Measurements from ENCODE around the gene PRKAG1.

PRKAG1 gene

GRCh38 chr12:49041036-49041880 is 22.7 kb upstream of the PRKAG1 start:
- H3K36me3 ChIP-seq (ENCODE audit: insufficient read depth, low read length), result peaks cover 96% of the 10 kb centered on the region; the same call in 1 of the 2 replicates
- H2AFZ ChIP-seq (ENCODE audit: low read length), result no peak overlapping the region
- no peak overlapping the region for H3K4me3 ChIP-seq (ENCODE audit: low read length, poor library complexity, severe bottlenecking)
- no peaks in the 10 kb centered on the region for H3K4me1 ChIP-seq (ENCODE audit: insufficient read depth, low read length, poor library complexity, severe bottlenecking)
- TF ChIP-seq, protein P1, sequence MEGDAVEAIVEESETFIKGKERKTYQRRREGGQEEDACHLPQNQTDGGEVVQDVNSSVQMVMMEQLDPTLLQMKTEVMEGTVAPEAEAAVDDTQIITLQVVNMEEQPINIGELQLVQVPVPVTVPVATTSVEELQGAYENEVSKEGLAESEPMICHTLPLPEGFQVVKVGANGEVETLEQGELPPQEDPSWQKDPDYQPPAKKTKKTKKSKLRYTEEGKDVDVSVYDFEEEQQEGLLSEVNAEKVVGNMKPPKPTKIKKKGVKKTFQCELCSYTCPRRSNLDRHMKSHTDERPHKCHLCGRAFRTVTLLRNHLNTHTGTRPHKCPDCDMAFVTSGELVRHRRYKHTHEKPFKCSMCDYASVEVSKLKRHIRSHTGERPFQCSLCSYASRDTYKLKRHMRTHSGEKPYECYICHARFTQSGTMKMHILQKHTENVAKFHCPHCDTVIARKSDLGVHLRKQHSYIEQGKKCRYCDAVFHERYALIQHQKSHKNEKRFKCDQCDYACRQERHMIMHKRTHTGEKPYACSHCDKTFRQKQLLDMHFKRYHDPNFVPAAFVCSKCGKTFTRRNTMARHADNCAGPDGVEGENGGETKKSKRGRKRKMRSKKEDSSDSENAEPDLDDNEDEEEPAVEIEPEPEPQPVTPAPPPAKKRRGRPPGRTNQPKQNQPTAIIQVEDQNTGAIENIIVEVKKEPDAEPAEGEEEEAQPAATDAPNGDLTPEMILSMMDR (conservative IDR thresholded peaks at IDR 0.05; ENCODE audit: low read length), result no peak
- TF ChIP-seq EZH2phosphoT487 (IDR thresholded peaks at IDR 0.05; ENCODE audit: borderline replicate concordance), result no peak
- H3K4me2 ChIP-seq (ENCODE audit: low read depth, low read length, poor library complexity, severe bottlenecking), result no peak overlapping the region
- H3K9me2 ChIP-seq (replicated peaks; ENCODE audit: low read depth, low read length), result no peaks in the 10 kb centered on the region
- H3F3A ChIP-seq (ENCODE audit: low read depth), result no peaks in the 10 kb centered on the region
- H4K20me1 ChIP-seq (ENCODE audit: insufficient read depth, low read length, poor library complexity, severe bottlenecking), result peaks cover 9% of the 10 kb centered on the region
- no peaks in the 10 kb centered on the region for H3K79me2 ChIP-seq (ENCODE audit: insufficient read depth, low read length)
- no peaks in the 10 kb centered on the region for H3K27me3 ChIP-seq (ENCODE audit: insufficient read depth, low read length, poor library complexity, severe bottlenecking)
- H3K9ac ChIP-seq (ENCODE audit: low read depth, low read length, poor library complexity, severe bottlenecking), result no peak overlapping the region
- no peaks in the 10 kb centered on the region for H3K9me3 ChIP-seq (ENCODE audit: insufficient read depth, low read depth, low read length)

DNA sequence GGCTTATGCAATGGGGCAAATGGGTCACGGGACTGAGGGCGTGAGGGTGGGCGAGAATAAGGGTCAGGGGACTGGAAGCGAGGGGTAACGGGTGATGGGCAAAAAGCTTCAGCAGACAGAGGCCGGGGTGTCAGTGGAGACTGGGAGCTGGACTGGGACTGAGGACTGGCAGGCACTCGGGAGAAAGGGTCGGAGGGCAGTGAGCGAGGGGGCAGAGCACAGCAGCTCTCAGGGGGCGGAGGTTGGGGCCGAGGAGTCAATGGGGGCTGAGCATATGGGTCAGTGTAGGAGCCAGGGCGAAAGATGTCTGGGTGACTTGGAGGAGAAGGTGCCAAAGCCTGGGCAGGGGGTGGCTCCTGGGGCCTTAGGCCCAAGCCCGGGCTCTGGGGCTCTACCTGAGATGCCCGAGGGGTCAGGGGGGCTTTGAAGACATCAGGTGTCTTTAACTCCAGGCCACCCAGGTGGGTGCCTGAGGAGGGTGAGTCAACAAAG is 21.8 kb upstream of the PRKAG1 start:
- Histone ChIP-seq H3K36me3 (ENCODE audit: insufficient read depth, low read length) (peaks cover 87% of the 10 kb centered on the region; the same call in 1 of the 2 replicates), H4K20me1 (ENCODE audit: insufficient read depth, low read length, poor library complexity, severe bottlenecking) (peaks cover 9% of the 10 kb centered on the region), H3K9me3 (ENCODE audit: insufficient read depth, low read depth, low read length) (no peaks in the 10 kb centered on the region)

DNA sequence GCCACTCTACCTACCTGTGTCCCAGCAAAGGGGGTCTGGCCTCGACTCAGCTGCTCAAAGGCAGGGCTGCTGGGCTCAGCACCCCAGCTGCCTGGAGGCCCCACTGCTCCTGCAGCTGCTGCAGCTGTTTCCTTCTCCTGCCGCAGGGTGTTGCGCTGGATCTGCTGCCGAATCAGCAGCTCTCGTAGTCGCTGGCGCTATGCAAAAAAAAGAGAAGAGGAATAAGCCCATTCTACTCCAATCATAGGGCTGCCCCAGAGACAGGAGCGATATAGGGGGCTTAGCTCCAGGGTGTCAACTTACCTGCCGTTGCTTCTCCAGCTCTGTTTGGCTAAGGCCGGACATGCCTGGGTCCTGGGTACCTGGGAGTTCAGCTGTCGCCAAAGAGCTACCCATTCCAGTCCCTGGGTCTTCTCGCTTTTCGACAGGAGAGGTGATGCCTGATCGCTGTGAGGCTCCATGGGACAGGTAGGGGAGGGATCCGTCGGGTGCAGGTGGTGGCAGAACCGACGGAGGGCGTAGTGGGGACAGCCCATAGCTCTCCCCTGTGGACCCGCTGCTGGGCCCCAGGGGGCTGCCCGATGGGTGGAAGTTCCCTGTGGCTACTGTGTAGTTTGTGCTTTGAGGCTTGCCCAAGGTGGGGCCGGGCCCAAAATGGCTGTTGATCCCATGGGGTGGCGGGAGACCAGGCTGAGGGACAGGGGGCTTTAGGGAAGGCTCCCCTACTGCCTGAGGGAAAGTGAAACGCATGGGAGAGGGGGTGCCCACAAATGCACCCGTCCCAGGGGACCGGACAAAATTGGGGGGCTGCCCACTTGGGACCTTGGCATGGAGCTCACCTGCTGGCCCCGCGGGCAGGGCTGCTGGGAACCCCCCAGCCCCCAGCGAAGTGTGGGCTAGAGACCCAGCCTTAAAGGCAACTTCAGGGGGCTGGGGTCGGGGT is 21.1 kb upstream of the PRKAG1 start:
- H3K4me1 ChIP-seq (ENCODE audit: insufficient read depth, low read length, poor library complexity, severe bottlenecking), result no peaks in the 10 kb centered on the region
- peaks cover 9% of the 10 kb centered on the region for H4K20me1 ChIP-seq (ENCODE audit: insufficient read depth, low read length, poor library complexity, severe bottlenecking)
- H3K27me3 ChIP-seq (ENCODE audit: insufficient read depth, low read length, poor library complexity, severe bottlenecking), result no peaks in the 10 kb centered on the region
- peaks cover 87% of the 10 kb centered on the region; the same call in 1 of the 2 replicates for H3K36me3 ChIP-seq (ENCODE audit: insufficient read depth, low read length)
- no peaks in the 10 kb centered on the region for H3K9me3 ChIP-seq (ENCODE audit: insufficient read depth, low read depth, low read length)
- no peak overlapping the region for H3K9ac ChIP-seq (ENCODE audit: low read depth, low read length, poor library complexity, severe bottlenecking)
- TF ChIP-seq, protein P1 (conservative IDR thresholded peaks at IDR 0.05; ENCODE audit: low read length), result no peak
- no peak for TF ChIP-seq EZH2phosphoT487 (IDR thresholded peaks at IDR 0.05; ENCODE audit: borderline replicate concordance)
- H2AFZ ChIP-seq (ENCODE audit: low read length), result no peak overlapping the region
- no peaks in the 10 kb centered on the region for H3K9me2 ChIP-seq (replicated peaks; ENCODE audit: low read depth, low read length)
- H3K4me3 ChIP-seq (ENCODE audit: low read length, poor library complexity, severe bottlenecking), result no peak overlapping the region
- H3K4me2 ChIP-seq (ENCODE audit: low read depth, low read length, poor library complexity, severe bottlenecking), result no peak overlapping the region
- H3K79me2 ChIP-seq (ENCODE audit: insufficient read depth, low read length), result no peaks in the 10 kb centered on the region
- H3F3A ChIP-seq (ENCODE audit: low read depth), result no peaks in the 10 kb centered on the region

More for the DNA sequence above, 21.8 kb upstream of the PRKAG1 start:
- H3F3A ChIP-seq (ENCODE audit: low read depth), result no peaks in the 10 kb centered on the region
- no peaks in the 10 kb centered on the region for H3K27me3 ChIP-seq (ENCODE audit: insufficient read depth, low read length, poor library complexity, severe bottlenecking)
- TF ChIP-seq EZH2phosphoT487 (IDR thresholded peaks at IDR 0.05; ENCODE audit: borderline replicate concordance), result no peak
- TF ChIP-seq, protein P1 (conservative IDR thresholded peaks at IDR 0.05; ENCODE audit: low read length), result no peak
- H3K4me3 ChIP-seq (ENCODE audit: low read length, poor library complexity, severe bottlenecking), result no peak overlapping the region
- H3K79me2 ChIP-seq (ENCODE audit: insufficient read depth, low read length), result no peaks in the 10 kb centered on the region
- H3K9me2 ChIP-seq (replicated peaks; ENCODE audit: low read depth, low read length), result no peaks in the 10 kb centered on the region
- H2AFZ ChIP-seq (ENCODE audit: low read length), result no peak overlapping the region
- no peaks in the 10 kb centered on the region for H3K4me1 ChIP-seq (ENCODE audit: insufficient read depth, low read length, poor library complexity, severe bottlenecking)
- H3K4me2 ChIP-seq (ENCODE audit: low read depth, low read length, poor library complexity, severe bottlenecking), result no peak overlapping the region
- no peak overlapping the region for H3K9ac ChIP-seq (ENCODE audit: low read depth, low read length, poor library complexity, severe bottlenecking)

Data from Loucy (cell line).